A673 (cell line): Measurements from ENCODE around the gene TNFRSF11A. TPM values are rescaled to one million over a fixed set of nuclear protein-coding genes. Genes with fewer than 3 reads are reported as not detected.

Experiments used
- BruUV-seq: library from RNA; stranded (reverse); fragments of 400-500 nt; replicated peaks from 2 replicates; lab custom pipeline; 2021; lab: Mats Ljungman, UMichigan
- CTCF ChIA-PET: fragments of 300-600 bp; sonication (Branson Sonifier 250); formaldehyde crosslinking; loops from one replicate; lab custom pipeline; 2022; ENCODE audit warnings: antibody characterized with exemption; lab: Charles Lee
- POLR2A ChIA-PET: fragments of 300-600 bp; sonication (Branson Sonifier 250); formaldehyde crosslinking; loops from one replicate; lab custom pipeline; 2022; ENCODE audit warnings: antibody characterized with exemption; ENCODE audit not compliant: low non-redundant PET; lab: Charles Lee
- DNase-seq: peaks from one replicate; pipeline ENCODE4 v3.0.0-alpha.2; 2015; ENCODE audit warnings: low spot score
- H3K27ac ChIP-seq: fragments of 200-600 bp; sonication (generic); 2 replicates; pipeline ENCODE4 v1.5.1; 2016; ENCODE audit warnings: mixed run types, low read depth, mild to moderate bottlenecking, mixed read lengths, antibody characterized with exemption, low read length; ENCODE audit not compliant: poor library complexity, severe bottlenecking
- H3K27me3 ChIP-seq: fragments of 200-600 bp; sonication (generic); replicated peaks from 2 replicates; pipeline ENCODE4 v1.6.1; 2017; ENCODE audit warnings: mixed run types, low read depth, mild to moderate bottlenecking, mixed read lengths, antibody characterized with exemption, low read length; ENCODE audit not compliant: insufficient read depth, poor library complexity
- H3K36me3 ChIP-seq: fragments of 200-600 bp; sonication (generic); 2 replicates; pipeline ENCODE4 v1.6.1; 2016; ENCODE audit warnings: mixed run types, mild to moderate bottlenecking, mixed read lengths, antibody characterized with exemption, low read length; ENCODE audit not compliant: insufficient read depth, poor library complexity, severe bottlenecking
- H3K4me1 ChIP-seq: fragments of 200-600 bp; sonication (generic); 2 replicates; pipeline ENCODE4 v1.6.1; 2017; ENCODE audit warnings: mixed run types, mild to moderate bottlenecking, mixed read lengths, antibody characterized with exemption, low read length; ENCODE audit not compliant: insufficient read depth, poor library complexity, severe bottlenecking
- H3K4me3 ChIP-seq: fragments of 200-600 bp; sonication (generic); 2 replicates; pipeline ENCODE4 v1.5.1; 2016; ENCODE audit warnings: low read depth, mixed run types, mild to moderate bottlenecking, mixed read lengths, low read length; ENCODE audit not compliant: poor library complexity, severe bottlenecking
- H3K9me3 ChIP-seq: fragments of 200-600 bp; sonication (generic); 2 replicates; pipeline ENCODE4 v1.6.1; 2016; ENCODE audit warnings: mixed run types, low read depth, mild to moderate bottlenecking, mixed read lengths, antibody characterized with exemption, low read length; ENCODE audit not compliant: poor library complexity, severe bottlenecking
- CTCF ChIP-seq: fragments of 300-800, 200-600 bp; sonication (generic); conservative IDR thresholded peaks from 2 replicates; pipeline ENCODE4 v1.5.1; 2017; ENCODE audit warnings: low read depth, mild to moderate bottlenecking, antibody characterized with exemption, low read length, moderate library complexity, mixed read lengths
- EZH2 ChIP-seq: fragments of 200-600 bp; sonication (generic); IDR thresholded peaks from 2 replicates; pipeline ENCODE4 v1.6.1; 2017; ENCODE audit warnings: borderline replicate concordance, low read depth, mild to moderate bottlenecking, mixed read lengths, antibody characterized with exemption, low read length; ENCODE audit not compliant: poor library complexity, severe bottlenecking
- intact Hi-C: fragments of 100-400 bp; cut with micrococcal nuclease; formaldehyde crosslinking; loops from one replicate; pipeline ENCODE4 v1.10.0; 2022; ENCODE audit not compliant: unreplicated experiment
- total RNA-seq: library from RNA; stranded (reverse); gene quantifications from 2 replicates; pipeline ENCODE4 v1.2.3, GENCODE V29; 2021

Gene TNFRSF11A
- total RNA-seq, 1 experiment from 2014 or later = 0.37 TPM

GRCh38 chr18:62280058-62280457 lies 45.1 kb upstream of the TNFRSF11A start:
- ChIA-PET CTCF (no interaction called here), POLR2A (no interaction called here)
- no peaks in the 10 kb centered on the region for H3K27me3 ChIP-seq
- BruUV-seq = no TSS peak
- no peak for DNase-seq
- no peaks in the 10 kb centered on the region for H3K9me3 ChIP-seq
- no peak for TF ChIP-seq CTCF
- TF ChIP-seq EZH2 = no peak
- intact Hi-C loops = no loop called here
- peaks cover 6% of the 10 kb centered on the region for H3K36me3 ChIP-seq
- no peak overlapping the region for H3K27ac ChIP-seq
- H3K4me3 ChIP-seq = no peak overlapping the region
- H3K4me1 ChIP-seq = peaks cover 5% of the 10 kb centered on the region

GRCh38 chr18:62280786-62281185 lies 44.3 kb upstream of the TNFRSF11A start:
- intact Hi-C loops = no loop called here

GRCh38 chr18:62281684-62282083 lies 43.4 kb upstream of the TNFRSF11A start:
- no peak overlapping the region for H3K4me3 ChIP-seq
- POLR2A ChIA-PET = no interaction called here
- DNase-seq = no peak
- peaks cover 6% of the 10 kb centered on the region for H3K36me3 ChIP-seq
- peaks cover 5% of the 10 kb centered on the region for H3K4me1 ChIP-seq
- intact Hi-C loops = loop anchor here (1.0 kb wide), 1 partner anchor 19 kb away; no protein-coding TSS in a partner anchor
- BruUV-seq = no TSS peak
- CTCF ChIA-PET = no interaction called here
- no peak overlapping the region for H3K27ac ChIP-seq
- H3K27me3 ChIP-seq = no peaks in the 10 kb centered on the region
- H3K9me3 ChIP-seq = no peaks in the 10 kb centered on the region
- TF ChIP-seq EZH2 (no peak), CTCF (no peak)

More at GRCh38 chr18:62280786-62281185, 44.3 kb upstream of the TNFRSF11A start:
- Histone ChIP-seq H3K27ac (no peak overlapping the region), H3K4me3 (no peak overlapping the region), H3K4me1 (peaks cover 5% of the 10 kb centered on the region), H3K36me3 (peaks cover 6% of the 10 kb centered on the region), H3K9me3 (no peaks in the 10 kb centered on the region), H3K27me3 (no peaks in the 10 kb centered on the region)
- no peak for DNase-seq
- CTCF ChIA-PET = no interaction called here
- POLR2A ChIA-PET = no interaction called here
- TF ChIP-seq CTCF (no peak), EZH2 (no peak)
- BruUV-seq = no TSS peak
